Astrocyte (in vitro differentiated cells and primary cell): ENCODE results near the gene CENPT. TPM values are rescaled to one million over a fixed set of nuclear protein-coding genes. Genes with fewer than 3 reads are reported as not detected.
A peak's percentile ranks its signal among the peaks of the same experiment; 100 is the strongest.

Experiments
- DNase-seq: peaks from one replicate; pipeline ENCODE4 v3.0.0-alpha.2; 2010; ENCODE audit warnings: low read depth
- FAIRE-seq: peaks from 2 replicates; lab custom pipeline; 2011; peaks lifted over from hg19 to GRCh38; lab: Jason Lieb, UNC
- H2AFZ ChIP-seq: 2 replicates; pipeline ENCODE4 v1.6.0; 2012; ENCODE audit warnings: low read depth, low read length, inconsistent platforms
- H3K27ac ChIP-seq: 2 replicates; pipeline ENCODE4 v1.5.1; 2011; ENCODE audit warnings: low read depth, low read length, inconsistent platforms
- H3K27me3 ChIP-seq: 2 replicates; pipeline ENCODE4 v1.6.0; 2011; ENCODE audit warnings: low read length, inconsistent platforms; ENCODE audit not compliant: insufficient read depth
- H3K36me3 ChIP-seq: 2 replicates; pipeline ENCODE4 v1.5.1; 2011; ENCODE audit warnings: low read length, inconsistent platforms; ENCODE audit not compliant: insufficient read depth
- H3K4me1 ChIP-seq: 2 replicates; pipeline ENCODE4 v1.5.1; 2011; ENCODE audit warnings: low read length, inconsistent platforms; ENCODE audit not compliant: insufficient read depth
- H3K4me2 ChIP-seq: 2 replicates; pipeline ENCODE4 v1.6.0; 2012; ENCODE audit warnings: low read length, inconsistent platforms
- H3K4me3 ChIP-seq: 2 replicates; pipeline ENCODE4 v1.5.1; 2011; ENCODE audit warnings: low read depth, mild to moderate bottlenecking, low read length, inconsistent platforms; ENCODE audit not compliant: insufficient read depth
- H3K79me2 ChIP-seq: 2 replicates; pipeline ENCODE4 v1.6.0; 2012; ENCODE audit warnings: mild to moderate bottlenecking, low read length, inconsistent platforms; ENCODE audit not compliant: insufficient read depth
- H3K9ac ChIP-seq: 2 replicates; pipeline ENCODE4 v1.6.0; 2012; ENCODE audit warnings: mild to moderate bottlenecking, low read length, inconsistent platforms
- H3K9me3 ChIP-seq: 2 replicates; pipeline ENCODE4 v1.5.1; 2012; ENCODE audit warnings: low read depth, mild to moderate bottlenecking, low read length, inconsistent platforms; ENCODE audit not compliant: insufficient read depth
- H4K20me1 ChIP-seq: 2 replicates; pipeline ENCODE4 v1.6.0; 2012; ENCODE audit warnings: low read length, inconsistent platforms; ENCODE audit not compliant: insufficient read depth
- H3K27ac Mint-ChIP-seq: one replicate; pipeline ENCODE4 v1.8.0; 2021; ENCODE audit warnings: mild to moderate bottlenecking, mixed read lengths; ENCODE audit not compliant: unreplicated experiment
- H3K27me3 Mint-ChIP-seq: one replicate; pipeline ENCODE4 v1.8.0; 2021; ENCODE audit warnings: low read depth, mixed read lengths; ENCODE audit not compliant: unreplicated experiment
- H3K36me3 Mint-ChIP-seq: one replicate; pipeline ENCODE4 v1.8.0; 2021; ENCODE audit warnings: low read depth, mixed read lengths; ENCODE audit not compliant: unreplicated experiment
- H3K4me1 Mint-ChIP-seq: one replicate; pipeline ENCODE4 v1.8.0; 2021; ENCODE audit warnings: low read depth, mixed read lengths; ENCODE audit not compliant: unreplicated experiment
- H3K4me3 Mint-ChIP-seq: one replicate; pipeline ENCODE4 v1.8.0; 2021; ENCODE audit warnings: mild to moderate bottlenecking, moderate library complexity, mixed read lengths; ENCODE audit not compliant: unreplicated experiment
- H3K9me3 Mint-ChIP-seq: one replicate; pipeline ENCODE4 v1.8.0; 2021; ENCODE audit warnings: mild to moderate bottlenecking, mixed read lengths; ENCODE audit not compliant: unreplicated experiment
- EZH2 ChIP-seq: IDR thresholded peaks from 2 replicates; pipeline ENCODE4 v1.6.1; 2012; ENCODE audit warnings: mild to moderate bottlenecking, low read length, inconsistent platforms; ENCODE audit not compliant: insufficient read depth
- total RNA-seq: library from RNA; stranded (reverse); gene quantifications from 2 replicates; pipeline ENCODE4 v1.2.1, GENCODE V29; 2021
- TF ChIP-seq, protein P1 (sequence below): IDR thresholded peaks from 2 replicates; pipeline ENCODE4 v1.5.1; 2011; ENCODE audit warnings: low read depth, mild to moderate bottlenecking, inconsistent platforms, low read length, moderate library complexity; ENCODE audit not compliant: insufficient read depth

CENPT gene
- total RNA-seq, 1 donor from 2014 or later: 79.3 TPM

DNA sequence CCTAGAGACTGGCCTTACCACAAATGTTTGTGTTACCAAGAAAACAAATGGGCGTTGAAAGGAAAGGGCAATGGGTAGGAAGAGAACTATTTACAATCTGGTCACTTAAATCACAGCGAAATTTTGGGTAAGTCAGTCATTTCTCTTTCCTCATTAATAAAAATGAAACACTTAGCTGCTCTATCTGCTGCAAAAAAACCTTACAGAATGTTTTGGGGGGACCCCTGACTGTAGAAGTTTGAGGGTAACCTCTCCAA is 1.5 kb downstream of the CENPT start:
- H2AFZ ChIP-seq: peak overlapping the region; percentile 97
- H4K20me1 ChIP-seq: peaks cover 45% of the 10 kb centered on the region

GRCh38 chr16:67845291-67846062 is 2.0 kb downstream of the CENPT start:
- no peaks in the 10 kb centered on the region for H3K27me3 Mint-ChIP-seq

More for the DNA sequence above, 1.5 kb downstream of the CENPT start:
- H3K27me3 ChIP-seq: no peaks in the 10 kb centered on the region
- H3K9ac ChIP-seq: peak overlapping the region; percentile 99
- Mint-ChIP-seq H3K36me3 (peaks cover 6% of the 10 kb centered on the region), H3K9me3 (no peaks in the 10 kb centered on the region), H3K4me3 (peak overlapping the region; percentile 92), H3K27me3 (no peaks in the 10 kb centered on the region), H3K27ac (peak overlapping the region; percentile 97), H3K4me1 (peaks cover 30% of the 10 kb centered on the region)
- H3K4me1 ChIP-seq: peaks cover 45% of the 10 kb centered on the region
- TF ChIP-seq, protein P1, sequence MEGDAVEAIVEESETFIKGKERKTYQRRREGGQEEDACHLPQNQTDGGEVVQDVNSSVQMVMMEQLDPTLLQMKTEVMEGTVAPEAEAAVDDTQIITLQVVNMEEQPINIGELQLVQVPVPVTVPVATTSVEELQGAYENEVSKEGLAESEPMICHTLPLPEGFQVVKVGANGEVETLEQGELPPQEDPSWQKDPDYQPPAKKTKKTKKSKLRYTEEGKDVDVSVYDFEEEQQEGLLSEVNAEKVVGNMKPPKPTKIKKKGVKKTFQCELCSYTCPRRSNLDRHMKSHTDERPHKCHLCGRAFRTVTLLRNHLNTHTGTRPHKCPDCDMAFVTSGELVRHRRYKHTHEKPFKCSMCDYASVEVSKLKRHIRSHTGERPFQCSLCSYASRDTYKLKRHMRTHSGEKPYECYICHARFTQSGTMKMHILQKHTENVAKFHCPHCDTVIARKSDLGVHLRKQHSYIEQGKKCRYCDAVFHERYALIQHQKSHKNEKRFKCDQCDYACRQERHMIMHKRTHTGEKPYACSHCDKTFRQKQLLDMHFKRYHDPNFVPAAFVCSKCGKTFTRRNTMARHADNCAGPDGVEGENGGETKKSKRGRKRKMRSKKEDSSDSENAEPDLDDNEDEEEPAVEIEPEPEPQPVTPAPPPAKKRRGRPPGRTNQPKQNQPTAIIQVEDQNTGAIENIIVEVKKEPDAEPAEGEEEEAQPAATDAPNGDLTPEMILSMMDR: no peak
- no peak for TF ChIP-seq EZH2
- peak overlapping the region; percentile 90 for H3K4me3 ChIP-seq
- no peaks in the 10 kb centered on the region for H3K9me3 ChIP-seq
- peak overlapping the region; percentile 96 for H3K4me2 ChIP-seq
- peak overlapping the region; percentile 92 for H3K27ac ChIP-seq
- H3K79me2 ChIP-seq: peaks cover 84% of the 10 kb centered on the region
- peaks cover 3% of the 10 kb centered on the region for H3K36me3 ChIP-seq
- FAIRE-seq: no peak
- DNase-seq: no peak

More at GRCh38 chr16:67845291-67846062, 2.0 kb downstream of the CENPT start:
- H3K27me3 ChIP-seq: no peaks in the 10 kb centered on the region
- Mint-ChIP-seq H3K4me3 (peak overlapping the region; percentile 92), H3K27ac (peak overlapping the region; percentile 97), H3K9me3 (no peaks in the 10 kb centered on the region), H3K36me3 (peaks cover 6% of the 10 kb centered on the region), H3K4me1 (peaks cover 30% of the 10 kb centered on the region)
- H3K27ac ChIP-seq: no peak overlapping the region
- H3K4me3 ChIP-seq: peak overlapping the region; percentile 90
- H3K79me2 ChIP-seq: peaks cover 79% of the 10 kb centered on the region
- H3K9me3 ChIP-seq: no peaks in the 10 kb centered on the region
- TF ChIP-seq, protein P1: no peak
- TF ChIP-seq EZH2: no peak
- DNase-seq: no peak
- H4K20me1 ChIP-seq: peaks cover 41% of the 10 kb centered on the region
- FAIRE-seq: no peak
- H3K9ac ChIP-seq: peak overlapping the region; percentile 99
- H3K36me3 ChIP-seq: peaks cover 3% of the 10 kb centered on the region
- no peak overlapping the region for H2AFZ ChIP-seq
- peak overlapping the region; percentile 96 for H3K4me2 ChIP-seq
- peaks cover 45% of the 10 kb centered on the region for H3K4me1 ChIP-seq
